ENCODE results near the gene SLC44A5. TPM values are rescaled to one million over a fixed set of nuclear protein-coding genes. Genes with fewer than 3 reads are reported as not detected.

SLC44A5 gene
- total and polyA plus RNA-seq, 2 experiments from 2014 or later, result 3.3 to 11.7 TPM

Small RNA genes lying within 50 kb of the gene (small RNA-seq; reads per million reads assigned to genes)
- not detected for gene RNU6-503P (ENCODE audit: low replicate concordance)
- gene RNU6-622P (ENCODE audit: low replicate concordance), result not detected

Other genes starting within 250 kb of the SLC44A5 start
- 35.3 and 37.7 TPM in 2 replicates for gene ACADM, start 113.6 kb upstream of the SLC44A5 start, total RNA-seq (2014; rRNA removed; shearing (Covaris generic))
- gene ACADM, start 113.6 kb upstream of the SLC44A5 start, polyA plus RNA-seq (2016; fragmentation: Nextera tagmentation; extraction: Ambion mirVana), result 43.7 and 52.8 TPM in 2 replicates
- gene RABGGTB, start 175.1 kb upstream of the SLC44A5 start, total RNA-seq (2014; rRNA removed; shearing (Covaris generic)), result 136 and 162 TPM in 2 replicates
- gene RABGGTB, start 175.1 kb upstream of the SLC44A5 start, polyA plus RNA-seq (2016; fragmentation: Nextera tagmentation; extraction: Ambion mirVana), result 75.7 and 77.1 TPM in 2 replicates
- 0.24 and 0.97 TPM in 2 replicates for gene MSH4, start 185.8 kb upstream of the SLC44A5 start, total RNA-seq (2014; rRNA removed; shearing (Covaris generic))
- gene MSH4, start 185.8 kb upstream of the SLC44A5 start, polyA plus RNA-seq (2016; fragmentation: Nextera tagmentation; extraction: Ambion mirVana), result 0.07 and 0.10 TPM in 2 replicates